GM19238 (cell line): ENCODE results near the gene CPPED1.

Experiments
- DNase-seq: peaks from one replicate; pipeline ENCODE4 v3.0.0; 2011; ENCODE audit warnings: low spot score; ENCODE audit not compliant: insufficient read length

Gene CPPED1

DNA sequence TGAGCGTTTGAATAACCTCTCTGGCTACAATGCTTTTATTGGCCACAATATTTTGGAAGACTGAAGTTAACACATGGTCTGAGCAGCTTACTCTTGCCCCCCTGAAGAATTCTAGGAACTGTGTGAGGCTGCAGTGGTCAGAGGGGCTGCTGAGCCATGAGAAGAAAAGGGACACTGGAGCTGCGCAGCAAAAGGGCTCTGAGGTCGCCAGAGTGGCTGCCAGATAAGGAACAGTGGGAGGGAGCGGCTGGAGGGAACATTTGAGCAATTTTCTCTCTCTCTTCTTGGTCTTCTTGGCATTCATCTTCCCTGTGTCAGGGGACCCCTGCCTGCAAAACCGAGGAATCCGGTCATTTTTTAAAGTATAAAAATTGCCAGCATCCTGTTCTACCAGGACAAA lies 66.1 kb downstream of the CPPED1 start:
- DNase-seq = no peak

DNA sequence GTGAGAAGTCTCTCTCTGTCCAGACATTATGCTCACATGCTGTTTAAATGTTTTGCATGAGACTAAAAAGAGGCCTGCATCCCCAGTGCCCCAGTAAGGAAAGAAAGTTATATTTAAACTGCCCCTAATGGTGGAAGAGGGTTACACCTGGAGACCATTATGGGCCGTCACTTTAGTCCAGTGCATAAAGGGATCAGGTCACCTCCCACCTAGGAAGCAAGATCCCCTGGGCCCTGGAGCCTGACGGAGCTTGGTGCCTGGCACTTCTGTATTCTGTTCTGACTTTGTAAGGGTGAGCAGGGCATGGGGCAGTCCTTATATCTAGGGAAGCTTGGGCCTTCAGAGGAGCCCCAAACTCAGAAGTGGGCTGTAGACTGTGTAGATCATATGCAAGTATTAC lies 67.9 kb downstream of the CPPED1 start:
- DNase-seq = no peak

DNA sequence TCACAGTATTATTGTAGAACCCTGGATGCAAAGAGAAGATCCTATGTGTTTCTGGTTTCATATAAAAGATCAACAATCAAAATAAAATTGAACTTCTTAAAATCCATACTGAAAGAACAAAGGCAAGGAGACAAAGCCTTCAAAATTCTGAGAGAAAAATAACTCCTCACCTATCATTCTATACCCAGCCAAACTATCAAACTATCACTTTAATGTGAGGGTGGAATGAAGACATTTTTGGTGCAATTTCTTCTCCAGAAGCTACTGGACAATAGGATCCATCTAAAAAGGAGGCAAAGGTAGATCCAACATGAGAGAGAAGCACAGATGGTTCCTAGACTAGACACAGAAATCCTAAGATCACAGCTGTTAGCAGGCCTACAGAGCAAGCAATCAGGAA lies 71.1 kb downstream of the CPPED1 start:
- DNase-seq = no peak

DNA sequence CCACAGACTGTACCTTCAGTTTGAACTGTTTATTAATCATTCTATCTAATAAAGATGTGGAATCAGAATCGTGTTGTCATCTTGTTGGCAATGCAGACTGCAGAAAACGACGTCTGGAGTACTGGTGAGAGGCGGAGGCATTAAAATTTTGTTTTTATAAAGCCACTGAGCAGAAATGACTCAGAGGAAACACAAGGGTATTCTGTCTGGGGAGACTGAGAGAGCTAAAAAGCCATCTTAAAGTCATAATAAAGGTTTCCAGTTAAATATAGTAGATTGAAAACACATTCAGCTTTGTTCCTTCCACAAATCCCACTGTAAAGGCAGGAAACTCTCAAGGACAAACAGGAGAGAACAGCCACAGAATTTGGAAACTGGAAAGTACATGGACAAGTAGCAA lies 74.2 kb downstream of the CPPED1 start:
- DNase-seq = no peak

DNA sequence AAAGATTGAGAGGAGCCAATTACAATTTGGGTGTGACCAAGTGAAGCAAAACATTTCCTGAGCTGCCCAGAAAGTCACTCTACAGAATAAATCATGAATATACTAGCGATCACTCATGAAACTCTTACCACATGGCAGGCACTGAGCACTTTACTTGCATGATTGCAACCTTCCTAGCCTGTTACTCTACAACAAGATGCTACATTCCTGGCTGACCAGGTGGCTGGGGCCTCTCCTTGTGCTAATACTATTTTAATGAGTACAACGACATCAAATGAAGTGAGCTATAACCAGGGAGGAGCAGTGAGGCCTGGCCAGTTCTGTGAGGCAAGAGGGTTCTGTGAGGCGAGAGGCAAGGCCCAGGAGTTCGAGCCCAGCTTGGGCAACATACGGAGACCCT lies 75.2 kb downstream of the CPPED1 start:
- no peak for DNase-seq

DNA sequence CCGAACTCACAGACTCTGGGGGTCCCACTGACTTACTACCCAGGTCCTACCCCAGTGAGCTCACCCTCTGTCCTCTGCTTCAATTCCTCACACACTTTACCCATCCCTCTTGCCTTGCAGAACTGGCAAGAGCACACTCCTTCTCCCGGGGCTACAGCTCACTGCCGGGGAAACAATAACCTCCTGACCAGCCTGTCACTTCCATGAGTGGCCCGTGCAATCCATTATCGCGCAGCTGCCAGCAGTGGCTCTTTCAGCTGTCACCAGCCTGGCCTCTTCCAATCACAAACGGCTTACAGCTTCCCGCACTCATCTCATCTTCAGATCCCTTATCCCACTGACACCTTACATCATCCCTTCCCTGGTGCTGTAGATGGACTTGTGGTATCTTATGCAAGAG lies 79.5 kb downstream of the CPPED1 start:
- no peak for DNase-seq

DNA sequence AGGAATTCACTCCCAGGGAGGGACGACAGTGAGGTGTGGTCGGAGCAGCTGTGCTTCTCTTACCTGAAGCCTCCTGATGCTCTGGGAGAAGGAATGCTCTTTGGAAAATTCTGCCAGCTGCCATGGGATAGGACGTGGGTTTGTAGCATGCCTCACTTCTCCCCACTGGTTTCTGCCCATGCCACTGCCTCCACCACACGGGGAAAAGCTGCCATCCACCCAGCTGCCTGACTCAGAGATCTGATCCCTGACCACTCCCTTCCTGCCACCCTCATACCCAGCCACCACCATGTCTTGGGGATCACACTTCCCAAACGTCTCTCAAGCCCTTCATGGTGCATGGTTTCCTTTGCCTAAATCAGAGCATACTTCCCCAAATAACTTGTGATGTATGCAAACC lies 80.0 kb downstream of the CPPED1 start:
- DNase-seq = no peak

DNA sequence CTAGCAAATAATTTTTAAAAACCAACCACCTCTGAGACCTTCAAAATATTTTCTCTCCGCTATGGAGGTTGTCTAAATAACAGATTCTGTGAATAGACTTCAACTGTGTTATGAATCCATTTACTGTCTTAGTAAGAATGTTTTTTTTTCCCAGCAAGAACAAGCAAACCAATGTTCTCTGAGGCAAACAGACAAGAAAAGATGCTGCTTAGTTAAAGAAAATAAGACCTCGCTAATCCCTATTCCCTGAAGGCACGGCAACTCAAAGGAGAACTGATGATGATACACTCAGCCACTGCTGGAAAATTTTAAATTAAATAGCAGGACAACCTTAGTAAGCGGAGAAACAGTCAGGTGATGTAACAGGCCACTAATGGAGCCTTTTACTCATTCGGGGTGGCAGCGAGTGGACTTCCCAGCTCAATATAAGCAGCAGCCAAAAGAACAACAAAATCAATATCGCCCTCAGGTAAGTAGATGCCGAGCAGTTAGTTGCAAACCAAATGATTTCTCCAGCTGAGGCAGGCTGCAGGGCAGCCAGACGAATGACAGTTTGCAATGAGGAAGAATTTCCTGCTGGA lies 81.8 kb downstream of the CPPED1 start:
- DNase-seq = no peak

DNA sequence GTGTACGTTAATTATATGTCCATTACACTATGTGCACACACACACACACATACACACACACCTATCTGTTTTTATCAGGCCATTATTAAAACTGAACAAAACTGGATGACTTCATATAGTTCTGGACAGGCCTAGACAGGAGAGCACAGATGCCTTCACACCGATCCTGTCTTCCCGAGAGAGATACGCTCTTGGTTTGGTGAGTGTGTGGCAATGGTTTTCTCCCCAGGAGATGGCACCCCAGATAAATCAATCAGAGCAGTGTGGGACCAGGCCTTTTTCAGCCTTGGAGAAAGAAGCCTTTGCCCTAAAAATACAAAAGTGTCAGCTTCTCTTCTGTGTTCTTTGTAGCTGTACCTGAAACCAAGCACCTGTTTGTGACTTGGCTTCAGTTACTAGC lies 83.7 kb downstream of the CPPED1 start:
- DNase-seq = no peak

DNA sequence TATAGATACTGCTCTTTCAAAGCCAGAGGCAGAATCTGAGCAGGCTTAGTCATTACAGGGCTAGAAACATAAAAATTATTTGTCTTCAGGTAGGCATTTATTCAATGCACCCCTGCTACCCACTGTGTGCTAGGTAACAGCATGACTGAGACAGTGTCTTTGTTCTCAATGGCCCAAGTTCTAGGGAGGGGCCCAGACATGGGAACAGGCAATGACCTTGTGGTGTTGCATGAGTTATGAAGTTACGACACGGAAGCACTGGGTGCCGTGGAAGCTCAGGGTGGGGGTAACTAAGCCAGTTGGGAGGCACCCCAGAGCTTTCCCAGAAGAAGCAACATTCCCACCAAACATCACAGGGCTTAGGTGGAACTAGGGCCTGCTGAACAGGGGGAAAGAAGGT lies 87.0 kb downstream of the CPPED1 start:
- no peak for DNase-seq

DNA sequence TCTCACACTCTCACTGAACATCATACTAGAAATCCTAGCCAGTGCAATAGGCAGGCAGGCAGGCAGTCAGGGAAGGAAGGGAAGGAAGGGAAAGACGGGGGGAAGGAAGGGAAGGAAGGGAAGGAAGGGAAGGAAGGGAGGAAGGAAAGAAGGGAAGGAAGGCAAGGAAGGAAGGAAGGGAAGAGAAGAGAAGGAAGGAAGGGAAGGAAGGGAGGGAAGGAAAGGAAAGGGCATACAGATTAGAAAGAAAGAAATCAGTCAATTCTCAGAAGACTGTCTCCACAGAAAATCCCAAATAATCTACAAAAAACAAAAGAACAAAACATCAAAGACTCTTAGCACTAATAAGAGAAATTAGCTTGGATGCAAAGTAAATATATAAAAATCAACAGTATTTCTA lies 93.9 kb downstream of the CPPED1 start:
- no peak for DNase-seq

DNA sequence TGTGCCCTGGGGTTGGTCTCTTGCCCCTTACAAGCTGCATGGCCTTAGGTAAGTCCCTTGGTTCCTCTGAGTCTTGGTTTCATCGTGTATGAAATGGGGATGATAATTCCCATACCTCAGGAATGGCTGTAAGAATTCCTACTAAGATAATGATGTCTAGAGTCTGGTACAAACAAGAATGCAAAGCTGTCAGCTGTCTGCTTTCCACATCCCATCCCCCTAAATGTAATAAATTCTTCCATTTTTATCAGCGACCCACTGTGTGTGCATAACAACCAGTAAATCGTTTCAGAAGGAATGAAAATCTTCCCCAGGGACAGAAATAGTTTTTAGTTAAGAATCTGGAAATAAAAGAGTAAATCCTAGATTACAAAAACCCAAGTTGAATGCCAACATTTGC lies 95.4 kb downstream of the CPPED1 start:
- DNase-seq = no peak

DNA sequence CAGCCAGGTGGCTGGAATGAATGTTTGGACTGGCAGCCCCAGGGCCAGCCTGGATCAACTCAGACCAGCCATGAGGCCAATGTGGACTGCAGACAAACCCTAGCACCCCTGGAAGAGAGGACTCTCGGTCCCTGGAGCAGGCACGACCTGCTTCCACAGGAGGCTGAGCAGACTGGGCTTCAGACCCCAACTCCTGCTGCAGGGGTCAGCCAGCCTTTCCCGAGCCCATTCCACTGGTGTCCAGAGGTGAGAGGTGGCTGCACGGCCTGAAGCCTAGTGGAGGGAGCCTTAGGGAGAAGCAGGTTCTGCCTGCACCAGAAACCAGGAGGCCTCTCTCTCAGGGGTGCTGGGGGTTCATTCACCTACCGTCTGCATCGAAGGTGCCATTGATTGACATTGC lies 97.1 kb downstream of the CPPED1 start:
- DNase-seq = no peak

DNA sequence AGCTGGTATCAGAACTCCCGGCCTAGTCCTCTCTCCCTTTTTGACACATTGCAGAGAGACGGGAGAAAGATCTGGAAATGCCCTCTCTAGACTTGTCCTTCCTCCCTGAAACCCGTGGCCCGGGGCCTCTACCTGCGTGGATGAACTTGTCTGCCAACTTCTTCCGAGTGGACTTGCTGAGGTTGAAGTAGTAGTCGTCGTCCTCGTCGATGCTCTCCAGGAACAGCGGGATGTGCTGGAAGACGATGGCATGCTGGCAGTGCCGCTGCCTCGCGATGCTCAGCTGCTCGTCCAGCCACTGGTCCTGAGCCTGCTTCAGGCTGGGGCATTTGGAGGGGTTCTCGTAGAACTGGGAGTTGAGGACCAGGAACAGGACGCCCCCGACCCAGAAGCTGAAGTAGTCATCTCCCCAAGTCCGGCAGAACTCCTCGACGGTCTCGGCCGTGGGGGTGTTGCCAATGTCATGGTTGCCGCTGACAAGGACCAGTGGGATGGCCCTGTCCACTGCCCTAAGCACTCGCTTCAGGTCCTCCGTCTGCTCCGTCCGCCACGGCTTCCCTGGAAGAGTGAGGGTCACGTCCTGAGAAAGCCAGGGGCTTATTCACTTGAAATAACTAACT lies 99.1 kb downstream of the CPPED1 start:
- DNase-seq = no peak

DNA sequence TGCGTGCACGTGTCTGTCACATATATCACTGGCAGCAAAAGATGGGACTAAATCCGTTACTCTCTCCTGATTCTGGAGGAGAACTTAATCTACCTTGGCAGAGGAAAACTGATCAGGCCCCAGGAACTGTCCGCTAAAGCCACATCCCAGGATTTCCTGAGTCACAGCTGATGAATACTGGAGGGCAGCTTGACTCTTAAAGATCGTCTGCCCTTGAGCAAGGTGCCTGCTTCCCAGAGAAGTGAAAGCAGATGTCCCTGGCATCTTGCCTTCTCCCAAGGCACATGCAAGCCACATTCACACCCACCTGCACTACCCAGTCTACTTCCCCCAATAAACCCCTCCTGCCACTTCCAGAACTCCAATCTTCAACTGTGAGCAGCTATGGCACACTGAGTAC lies 99.8 kb downstream of the CPPED1 start:
- no peak for DNase-seq

DNA sequence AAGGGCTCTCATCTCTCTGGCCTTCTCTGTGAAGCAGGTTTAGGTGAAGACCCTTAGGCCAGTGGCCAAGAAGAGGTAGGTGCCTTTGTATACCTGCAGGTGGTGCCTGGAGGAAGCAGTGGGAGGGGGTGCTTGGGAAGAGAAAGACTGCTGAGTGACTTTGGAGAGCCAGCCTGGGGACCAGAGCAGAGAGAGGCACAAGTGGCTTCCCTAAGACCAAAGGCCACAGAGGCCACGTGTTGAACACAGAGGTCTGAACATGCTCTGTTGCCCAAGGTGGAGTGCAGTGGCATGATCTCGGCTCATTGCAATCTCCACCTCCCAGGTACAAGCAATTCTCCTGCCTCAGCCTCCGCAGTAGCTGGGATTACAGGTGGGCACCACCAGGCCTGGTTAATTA lies 103.5 kb downstream of the CPPED1 start:
- no peak for DNase-seq

DNA sequence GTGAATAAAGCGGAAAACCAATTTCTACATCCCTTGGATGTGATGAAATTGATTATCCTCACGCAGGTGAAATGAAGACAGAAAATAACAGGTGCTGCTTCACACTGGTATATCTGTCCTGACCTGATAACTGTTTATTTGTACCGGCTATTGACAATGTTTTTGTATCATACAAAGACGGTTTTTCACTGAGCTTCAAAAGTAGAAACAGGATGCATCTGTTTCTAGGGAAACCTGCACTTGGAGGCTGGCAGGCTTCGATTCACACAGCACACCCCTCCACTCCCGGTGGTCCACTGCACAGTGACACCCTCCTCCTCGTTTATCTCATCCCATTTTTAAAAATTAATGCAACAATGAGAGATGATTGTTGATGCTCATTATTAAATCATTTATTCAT lies 104.5 kb downstream of the CPPED1 start:
- no peak for DNase-seq

DNA sequence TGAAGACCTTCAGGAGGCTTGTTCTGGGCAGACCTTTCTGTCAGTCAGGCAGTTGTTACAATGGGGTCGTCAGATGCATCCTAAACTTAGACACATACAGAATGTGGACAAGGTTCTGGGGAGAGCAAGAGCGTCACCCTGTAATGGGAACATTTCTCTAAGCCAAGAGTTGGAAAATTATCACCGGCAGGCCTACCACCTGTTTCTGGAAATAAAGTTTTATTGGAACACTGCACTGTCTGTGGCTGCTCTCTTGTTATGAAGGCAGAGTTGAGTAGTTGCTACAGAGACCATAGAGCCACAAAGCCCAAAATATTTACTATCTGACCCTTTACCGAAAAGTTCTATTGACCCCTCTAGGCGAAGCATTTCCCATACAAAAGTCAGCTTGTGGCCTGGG lies 106.2 kb downstream of the CPPED1 start:
- no peak for DNase-seq

DNA sequence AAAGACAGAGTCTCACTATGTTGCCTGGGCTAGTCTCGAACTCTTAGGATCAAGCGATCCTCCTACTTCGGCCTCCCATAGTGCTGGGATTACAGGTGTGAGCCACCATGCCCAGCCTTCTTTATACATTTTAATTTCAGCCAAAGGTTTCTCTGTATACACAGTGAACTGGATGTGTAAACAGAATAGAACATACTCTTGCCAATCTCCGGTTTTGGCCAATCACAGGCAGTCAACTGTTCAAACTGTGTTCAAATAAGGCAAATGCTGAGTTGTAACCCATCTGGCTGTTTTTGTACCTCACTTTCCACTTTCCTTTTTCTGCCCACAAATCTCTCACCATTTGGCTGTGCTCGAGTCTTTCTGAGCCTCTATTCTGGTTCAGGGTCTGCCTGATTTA lies 108.2 kb downstream of the CPPED1 start:
- DNase-seq = no peak

DNA sequence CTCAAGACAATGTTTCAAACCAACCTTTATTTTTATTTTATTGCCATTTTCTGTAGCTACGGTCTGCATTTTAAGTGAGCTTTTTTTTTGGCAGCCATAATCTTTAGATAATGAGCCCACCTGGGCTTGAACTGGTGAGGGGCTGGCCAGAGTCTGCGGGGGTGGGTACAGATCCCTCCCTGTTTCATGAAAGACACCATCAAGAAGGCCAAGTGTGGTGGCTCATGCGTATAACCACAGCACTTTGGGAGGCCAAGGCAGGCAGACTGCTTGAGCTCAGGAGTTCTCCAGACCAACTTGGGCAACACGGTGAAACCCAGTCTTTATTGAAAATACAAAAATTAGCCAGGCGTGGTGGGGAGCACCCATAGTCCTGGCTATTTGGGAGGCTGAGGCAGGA lies 113.7 kb downstream of the CPPED1 start:
- DNase-seq = no peak

DNA sequence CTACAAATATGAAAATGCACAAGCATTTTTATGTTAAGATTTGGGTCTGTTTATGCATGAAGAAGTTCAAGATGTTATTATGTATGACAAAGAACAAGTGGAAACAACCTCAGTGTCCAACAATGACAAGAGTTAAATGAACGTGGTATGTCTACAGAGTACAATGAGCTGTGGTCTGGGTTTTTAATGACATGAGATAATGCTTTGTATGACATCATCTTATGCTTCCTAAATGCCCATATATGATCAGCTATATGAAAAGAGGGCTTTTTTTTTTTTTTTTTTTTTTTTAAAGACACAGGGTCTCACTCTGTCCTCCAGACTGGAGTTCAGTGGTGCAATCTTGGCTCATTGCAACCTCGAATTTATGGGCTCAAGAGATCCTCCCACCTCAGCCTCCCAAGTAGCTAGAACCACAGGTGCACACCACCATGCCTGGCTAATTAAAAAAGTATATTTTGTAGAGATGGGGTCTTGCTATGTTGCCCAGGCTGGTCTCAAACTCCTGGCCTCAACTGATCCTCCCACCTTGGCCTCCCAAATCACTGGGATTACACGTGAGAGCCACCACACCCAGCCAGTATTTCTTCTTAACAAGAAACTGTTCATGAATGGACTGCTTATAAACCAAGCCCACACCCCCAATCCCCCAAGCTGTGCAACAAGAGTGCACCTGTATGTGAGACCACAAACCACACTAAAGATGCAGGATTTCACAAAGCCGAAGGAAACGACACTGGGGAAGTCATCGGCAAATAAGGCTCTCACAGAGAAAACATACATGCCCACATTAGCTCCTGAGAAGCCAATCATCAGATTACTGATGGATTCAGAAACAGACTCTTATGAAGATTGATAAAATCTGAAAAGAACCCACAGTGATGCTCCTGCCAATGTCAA lies 114.5 kb downstream of the CPPED1 start:
- DNase-seq = no peak

DNA sequence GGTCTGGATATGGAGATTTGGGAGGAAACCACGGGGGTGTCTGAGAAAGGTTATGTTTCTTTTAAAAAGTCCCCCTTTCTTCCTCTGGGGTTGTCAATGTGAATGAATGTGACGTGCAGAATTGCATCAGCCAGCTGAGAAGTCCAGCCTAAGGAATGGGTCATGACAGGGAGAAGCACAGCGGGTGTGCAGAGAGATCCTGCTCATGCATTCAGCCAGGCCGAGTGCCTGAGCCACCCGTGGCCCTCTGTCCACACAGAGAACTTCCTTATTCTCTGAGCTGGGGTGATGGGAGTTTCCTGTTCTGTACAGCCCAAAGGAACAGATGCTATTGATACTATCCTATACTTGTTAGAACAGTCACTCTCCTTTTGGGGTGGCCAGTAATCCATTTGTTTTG lies 117.9 kb downstream of the CPPED1 start:
- DNase-seq = no peak
